Diencephalon (tissue), 1 donor: Measurements from ENCODE around the gene AMPD3. TPM values are rescaled to one million over a fixed set of nuclear protein-coding genes. Genes with fewer than 3 reads are reported as not detected.

Experiments used
- total RNA-seq: library from RNA; depleted of rRNA; stranded (reverse); fragments of >200 nt; gene quantifications from one replicate; pipeline ENCODE4 v1.2.3, GENCODE V29; 2014

Gene AMPD3
- total RNA-seq, result 3.9 TPM

GRCh38 chr11:10454878-10455631 is at the start of gene AMPD3:
AMPD3 (plus strand) TSS chr11:10455264; CDS start chr11:10461520, 6,256 bp downstream.

GRCh38 chr11:10540915-10541560 is 86.0 kb downstream of the AMPD3 start, which contains the start of gene RNF141:
RNF141 (minus strand) TSS chr11:10541187; CDS start chr11:10534158, 7,029 bp downstream.

Other genes with a start within 250 kb of the AMPD3 start
- gene SBF2, start 161.0 kb upstream of the AMPD3 start, total RNA-seq, result 96.0 TPM
- gene ADM, start 150.2 kb upstream of the AMPD3 start, total RNA-seq, result 6.9 TPM
- 83.5 TPM for gene RNF141, start 85.9 kb downstream of the AMPD3 start, total RNA-seq
- 5.8 TPM for gene LYVE1, start 113.4 kb downstream of the AMPD3 start, total RNA-seq
- 3.7 TPM for gene IRAG1, start 238.5 kb downstream of the AMPD3 start, total RNA-seq